HG02884 (cell line): Measurements from ENCODE around the gene OGDH.

Experiments
- ATAC-seq: cut with Tn5 transposase; IDR thresholded peaks from one replicate; pipeline ENCODE4 v1.9.1; 2021; ENCODE audit warnings: mild to moderate bottlenecking, moderate library complexity; ENCODE audit not compliant: unreplicated experiment

Gene OGDH

GRCh38 chr7:44618045-44618444, 11.6 kb downstream of the OGDH start:
- no peak for ATAC-seq

GRCh38 chr7:44618753-44619152, 12.3 kb downstream of the OGDH start:
- ATAC-seq, result no peak

- ATAC-seq, result no peak
Measured at GRCh38 chr7:44621034-44621749, 14.8 kb downstream of the OGDH start.

DNA sequence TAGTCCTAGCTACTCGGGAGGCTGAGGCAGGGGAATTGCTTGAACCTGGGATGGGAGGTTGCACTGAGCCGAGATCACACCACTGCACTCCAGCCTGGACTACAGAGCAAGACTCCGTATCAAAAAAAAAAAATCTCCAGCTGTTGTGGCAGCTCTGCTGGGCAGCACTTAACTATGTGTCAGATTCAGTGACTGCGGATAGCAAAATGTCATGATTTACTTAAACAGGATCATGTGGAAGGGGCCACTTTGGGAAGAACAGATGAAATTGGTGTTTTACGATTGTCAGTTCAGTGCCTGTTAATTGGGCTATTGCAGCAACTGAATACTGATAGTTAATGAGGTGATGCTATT, 15.3 kb downstream of the OGDH start:
- ATAC-seq, result no peak

DNA sequence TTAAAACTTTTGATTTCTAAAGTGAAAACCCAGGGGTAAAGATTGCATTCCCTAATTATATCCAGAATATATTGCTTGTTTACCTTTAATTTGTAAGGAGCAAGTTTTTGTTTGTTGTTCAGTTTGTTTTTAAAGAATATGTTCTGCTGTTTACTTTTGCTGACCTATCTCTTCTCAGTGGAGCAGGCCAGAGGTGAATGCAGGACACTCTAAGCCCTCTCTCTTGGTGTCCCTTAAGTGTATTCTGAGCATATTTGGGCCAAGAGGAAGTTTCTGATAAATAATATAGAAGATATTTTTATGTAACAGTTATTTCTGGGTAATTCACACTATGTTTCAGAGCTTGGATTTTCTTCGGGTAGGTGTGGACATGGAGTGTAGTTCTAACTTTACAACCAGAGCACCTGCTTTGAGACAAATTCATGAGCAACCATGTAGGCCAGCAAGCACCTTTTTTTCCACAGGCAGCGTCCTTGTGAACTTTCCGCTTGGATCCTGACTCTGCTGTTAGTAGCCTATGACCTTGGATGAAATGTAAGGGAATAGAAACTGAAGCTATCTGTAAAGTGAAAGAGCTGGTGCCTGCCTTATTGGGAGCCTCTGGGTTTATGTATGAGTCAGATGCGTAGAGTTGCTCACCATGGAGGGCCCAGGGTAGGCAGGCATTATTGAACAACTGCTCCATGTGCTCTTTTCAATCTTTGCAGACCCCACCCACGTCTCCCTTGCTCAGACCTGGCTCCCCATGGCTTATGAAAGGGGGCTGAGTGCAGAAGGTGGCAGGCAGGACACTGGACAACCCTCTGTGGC, 16.1 kb downstream of the OGDH start:
- ATAC-seq, result peak; percentile 64

GRCh38 chr7:44624318-44624717, 17.9 kb downstream of the OGDH start:
- ATAC-seq, result no peak

DNA sequence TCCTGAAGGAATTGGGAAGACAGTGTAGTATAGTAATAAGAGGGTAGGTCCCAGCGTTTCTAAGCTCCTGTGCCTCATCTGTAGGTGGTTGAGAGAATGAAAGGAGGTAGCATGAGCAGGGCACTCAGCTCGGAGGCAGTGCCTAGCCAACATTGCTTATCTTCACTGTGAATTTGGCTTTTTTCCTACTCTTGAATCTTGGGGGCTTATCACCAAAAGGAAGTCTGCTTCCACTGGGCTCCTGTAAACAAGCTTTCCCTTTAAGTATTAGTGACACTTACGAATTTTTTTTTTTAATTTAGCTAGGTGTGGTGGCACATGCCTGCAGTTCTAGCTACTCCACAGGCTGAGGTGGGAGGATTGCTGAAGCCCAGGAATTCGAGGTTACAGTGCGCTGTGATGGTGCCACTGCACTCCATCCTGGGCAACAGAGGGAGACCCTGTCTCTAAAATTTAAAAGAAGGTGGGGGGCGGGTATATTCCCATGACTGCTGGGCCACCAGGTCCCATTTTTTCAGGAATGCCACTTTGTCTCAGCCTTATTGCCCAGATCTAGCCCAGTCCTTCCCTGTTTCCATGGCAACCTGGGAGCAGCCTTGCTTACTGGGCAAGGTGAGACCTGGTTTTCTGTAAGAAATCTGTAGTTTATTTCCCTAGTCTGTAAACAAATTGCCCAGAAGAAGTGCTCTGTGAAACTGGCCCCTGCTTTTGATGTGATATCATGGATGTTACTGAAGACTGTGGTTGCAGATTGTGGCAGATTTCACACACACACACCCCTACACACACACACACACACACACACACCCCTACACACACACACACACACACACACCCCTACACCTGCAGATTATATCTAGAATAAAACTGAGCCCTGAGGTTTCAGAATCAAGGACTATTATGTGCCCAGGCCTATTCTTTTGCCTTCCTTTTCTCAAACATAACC, 19.4 kb downstream of the OGDH start:
- ATAC-seq, result no peak

GRCh38 chr7:44626620-44627019, 20.2 kb downstream of the OGDH start:
- no peak for ATAC-seq

DNA sequence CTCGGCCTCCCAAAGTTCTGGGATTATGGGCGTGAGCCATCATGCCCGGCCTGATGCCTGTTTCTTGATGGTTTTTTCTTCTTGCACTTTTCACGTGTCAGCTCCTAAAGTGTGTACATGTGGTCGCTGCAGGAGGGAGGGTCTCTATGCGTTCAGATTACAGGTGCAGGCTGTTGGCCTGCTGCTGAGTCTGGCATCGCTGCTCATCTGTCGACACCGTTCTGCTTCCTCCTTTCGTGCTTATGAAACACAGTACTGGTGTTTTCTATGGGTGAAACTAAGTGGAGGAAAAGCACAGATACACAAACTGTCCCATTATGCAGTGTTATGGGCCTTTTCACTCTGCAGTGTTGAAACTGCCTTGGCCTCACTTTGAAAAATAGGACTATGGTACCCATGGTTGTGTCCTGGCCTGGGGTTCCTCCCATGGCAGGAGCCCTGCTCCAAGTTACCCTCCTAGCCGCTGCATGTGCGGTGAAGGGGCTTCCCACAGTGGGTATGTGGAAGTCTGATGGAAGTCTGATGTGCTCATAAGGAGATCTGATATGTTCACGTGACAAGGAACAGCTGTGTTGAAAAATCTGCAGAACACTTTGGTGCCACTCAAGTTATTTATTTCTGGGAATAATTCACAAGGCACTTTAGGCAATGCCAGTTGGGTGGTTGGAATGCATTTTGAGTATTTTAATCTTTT, 23.5 kb downstream of the OGDH start:
- no peak for ATAC-seq

- no peak for ATAC-seq
Measured at GRCh38 chr7:44630792-44631457, 24.5 kb downstream of the OGDH start.

DNA sequence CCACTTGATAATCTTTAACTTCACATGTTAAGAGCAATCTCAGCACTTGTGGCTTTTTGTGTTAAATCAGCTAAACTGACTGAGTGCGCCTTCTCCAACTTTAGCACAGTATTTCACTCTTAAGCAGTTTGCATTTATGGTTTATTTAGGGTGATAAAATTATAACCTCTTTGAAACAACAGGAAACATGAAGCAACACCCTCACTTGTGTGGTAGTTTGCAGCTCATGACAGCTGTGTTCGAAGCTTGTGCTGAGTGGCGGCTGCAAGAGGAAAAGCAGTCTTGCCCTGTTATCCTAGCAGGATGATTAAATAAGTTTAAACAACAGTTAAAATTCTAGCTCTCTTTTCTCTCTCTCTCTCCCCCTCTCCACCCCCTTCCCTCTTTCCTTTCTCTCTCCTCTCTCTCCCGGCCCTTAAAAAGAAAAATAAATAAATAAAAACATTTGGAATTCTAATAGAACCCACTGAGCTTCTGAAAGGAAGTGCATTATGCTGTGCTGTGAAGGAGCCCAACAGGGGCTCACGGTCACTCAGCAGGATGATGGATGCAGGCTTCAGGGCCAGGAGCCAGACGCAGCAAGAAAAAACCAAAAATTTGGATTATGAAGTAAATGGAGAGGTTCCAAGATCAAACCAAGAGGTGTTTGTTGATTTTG, 25.2 kb downstream of the OGDH start:
- ATAC-seq, result no peak

- no peak for ATAC-seq
Measured at GRCh38 chr7:44632196-44632595, 25.8 kb downstream of the OGDH start.

- ATAC-seq, result peak; percentile 52
Measured at GRCh38 chr7:44633254-44634186, 27.1 kb downstream of the OGDH start.

DNA sequence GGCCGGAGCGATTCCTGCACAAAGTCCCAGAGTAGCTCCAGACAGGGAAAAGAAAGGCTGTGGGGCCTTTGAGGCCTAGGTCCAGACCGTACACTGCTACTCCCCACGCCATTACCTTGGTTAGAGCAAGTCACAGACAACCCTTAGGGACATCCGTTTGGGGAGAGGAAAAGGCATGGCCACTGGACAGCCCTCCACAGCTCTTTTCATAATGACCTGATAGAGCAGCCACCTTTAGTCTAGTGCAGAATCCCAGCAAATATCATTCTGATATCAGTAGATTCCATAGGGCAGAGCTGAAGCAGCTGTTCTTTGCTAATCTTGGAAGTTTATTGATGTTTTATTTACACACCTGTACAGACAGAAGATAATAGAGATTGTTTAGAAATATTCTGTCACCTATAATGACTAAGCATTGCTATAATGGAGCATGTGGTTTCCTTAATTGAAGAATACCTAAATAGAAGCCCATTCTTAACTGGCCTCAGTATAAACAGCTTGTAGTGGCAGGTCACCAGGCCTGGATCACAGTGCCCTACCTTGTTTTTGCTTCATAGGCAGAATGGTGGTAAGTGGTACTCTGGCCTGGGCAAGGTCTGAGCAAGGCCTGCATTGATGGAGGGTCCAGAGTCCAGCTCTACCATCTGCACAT, 27.9 kb downstream of the OGDH start:
- no peak for ATAC-seq

DNA sequence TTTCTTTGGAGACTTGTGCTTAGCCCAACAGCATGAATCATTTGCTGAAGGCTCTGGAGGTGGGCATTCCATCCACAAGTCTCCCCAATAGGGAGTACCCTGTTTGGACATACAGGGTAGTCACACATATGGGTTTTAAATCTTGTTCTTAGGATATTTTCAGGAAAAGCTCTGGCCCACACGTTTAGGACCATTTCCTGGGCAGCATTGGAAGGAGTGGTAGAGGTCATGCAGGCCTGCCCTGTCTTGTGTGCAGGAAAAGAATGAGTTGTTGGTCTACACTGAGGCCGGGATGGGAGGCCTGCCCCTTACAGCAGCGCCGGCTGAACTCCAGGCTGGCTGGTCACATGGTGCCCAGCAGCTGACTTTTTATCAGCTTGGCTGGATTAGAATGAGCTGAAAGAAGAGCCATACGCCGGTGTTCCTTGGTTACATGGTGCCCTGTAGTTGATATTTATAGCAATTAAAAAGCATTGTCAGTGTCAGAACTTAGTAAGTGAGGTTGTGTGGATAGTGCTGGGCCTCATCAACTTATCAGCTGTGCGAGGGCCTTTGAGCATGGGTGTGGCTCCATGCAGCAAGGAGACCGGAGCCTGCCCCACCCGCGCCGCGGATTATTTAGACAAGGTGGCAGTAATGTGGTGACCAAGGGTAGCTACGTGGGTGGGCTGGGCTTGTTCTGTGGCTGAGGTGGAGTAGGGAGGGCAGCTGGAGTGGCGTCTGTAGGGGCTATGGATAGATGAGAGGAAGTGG, 28.6 kb downstream of the OGDH start:
- no peak for ATAC-seq

- no peak for ATAC-seq
Measured at GRCh38 chr7:44636041-44636584, 29.7 kb downstream of the OGDH start.

GRCh38 chr7:44636926-44637325, 30.5 kb downstream of the OGDH start:
- no peak for ATAC-seq
